HepG2 (cell line): ENCODE results near the gene CRYZL1. TPM values are rescaled to one million over a fixed set of nuclear protein-coding genes. Genes with fewer than 3 reads are reported as not detected.

Experiments
- ATF4 ChIP-seq, 2 experiments: fragments of 450-650 bp in 1 of 2; sonication (generic) in 1 of 2; formaldehyde crosslinking; IDR thresholded peaks; 2 replicates each; pipeline versions ENCODE4 v1.5.0 to v1.8.0; 2020 to 2022; ENCODE audit warnings: mild to moderate bottlenecking in 1 of 2, missing genetic modification reagents in 1 of 2
- CREM ChIP-seq, 2 experiments: sonication (generic) in 1 of 2; formaldehyde crosslinking in 1 of 2; IDR thresholded peaks; 2 replicates each; pipeline versions ENCODE4 v1.4.0 to v1.6.1; 2016 to 2020; ENCODE audit warnings: antibody characterized with exemption in 1 of 2, mild to moderate bottlenecking in 1 of 2, missing genetic modification reagents in 1 of 2
- ETV5 ChIP-seq: IDR thresholded peaks from 2 replicates; pipeline ENCODE4 v1.6.1; 2018; ENCODE audit warnings: missing biosample characterization, missing genetic modification reagents, inconsistent platforms, borderline replicate concordance
- HOXA3 ChIP-seq: sonication (generic); formaldehyde crosslinking; IDR thresholded peaks from 2 replicates; pipeline ENCODE4 v1.5.0; 2020; ENCODE audit warnings: missing genetic modification reagents
- NFYB ChIP-seq: sonication (generic); formaldehyde crosslinking; IDR thresholded peaks from 2 replicates; pipeline ENCODE4 v1.4.0; 2020; ENCODE audit warnings: missing genetic modification reagents
- RARA ChIP-seq: IDR thresholded peaks from 2 replicates; pipeline ENCODE4 v1.6.1; 2016; ENCODE audit warnings: missing genetic modification reagents, missing compliant biosample characterization
- SMAD9 ChIP-seq: sonication (generic); formaldehyde crosslinking; IDR thresholded peaks from 2 replicates; pipeline ENCODE4 v1.5.1; 2020; ENCODE audit warnings: mild to moderate bottlenecking, missing genetic modification reagents
- TMF1 ChIP-seq: sonication (generic); formaldehyde crosslinking; IDR thresholded peaks from 2 replicates; pipeline ENCODE4 v1.8.1; 2022; ENCODE audit warnings: low read depth, missing genetic modification reagents
- ZNF124 ChIP-seq: sonication (generic); formaldehyde crosslinking; IDR thresholded peaks from 2 replicates; pipeline ENCODE4 v1.4.0; 2020; ENCODE audit warnings: missing genetic modification reagents
- ZNF430 ChIP-seq: sonication (generic); formaldehyde crosslinking; IDR thresholded peaks from 2 replicates; pipeline ENCODE4 v1.9.0; 2021; ENCODE audit warnings: mild to moderate bottlenecking, missing genetic modification reagents
- ZNF552 ChIP-seq: sonication (generic); formaldehyde crosslinking; IDR thresholded peaks from 2 replicates; pipeline ENCODE4 v1.9.0; 2022; ENCODE audit warnings: missing genetic modification reagents, mild to moderate bottlenecking, borderline replicate concordance
- ZNF558 ChIP-seq: sonication (generic); formaldehyde crosslinking; IDR thresholded peaks from 2 replicates; pipeline ENCODE4 v1.9.0; 2022; ENCODE audit warnings: mild to moderate bottlenecking, missing genetic modification reagents, borderline replicate concordance
- ZNF563 ChIP-seq: sonication (generic); formaldehyde crosslinking; IDR thresholded peaks from 2 replicates; pipeline ENCODE4 v1.8.0; 2022; ENCODE audit warnings: mild to moderate bottlenecking, moderate library complexity, missing genetic modification reagents
- ZNF652 ChIP-seq: IDR thresholded peaks from 2 replicates; pipeline ENCODE4 v1.6.1; 2016; ENCODE audit warnings: low read depth, borderline replicate concordance
- ZNF766 ChIP-seq: sonication (generic); formaldehyde crosslinking; IDR thresholded peaks from 2 replicates; pipeline ENCODE4 v1.5.0; 2020; ENCODE audit warnings: missing genetic modification reagents, borderline replicate concordance
- ZNF784 ChIP-seq: sonication (generic); formaldehyde crosslinking; IDR thresholded peaks from 2 replicates; pipeline ENCODE4 v1.5.1; 2020; ENCODE audit warnings: missing genetic modification reagents, mild to moderate bottlenecking, borderline replicate concordance
- ZNF816 ChIP-seq: sonication (generic); formaldehyde crosslinking; IDR thresholded peaks from 2 replicates; pipeline ENCODE4 v1.8.0; 2022; ENCODE audit warnings: missing genetic modification reagents, mild to moderate bottlenecking, borderline replicate concordance
- polyA plus RNA-seq, 8 experiments: library from polyadenylated mRNA; depleted of rRNA in 3 of 8; stranded (reverse) in 7 of 8; unstranded in 1 of 8; fragments of >200 nt; fragmentation: Illumina TruSeq in 4 of 8; extraction: Trizol in 4 of 8; gene quantifications; 2 replicates each; pipeline versions ENCODE4 v1.2.1 to v1.2.3, GENCODE V29; 2011 to 2016; ENCODE audit warnings: low read depth in 4 of 8, missing spikeins in 1 of 8, mixed read lengths in 1 of 8; ENCODE audit not compliant: insufficient read depth in 1 of 8
- total RNA-seq, 5 experiments: library from RNA; depleted of rRNA; stranded (reverse); fragments of >200 nt; fragmentation: Illumina TruSeq; extraction: Trizol; gene quantifications; 2 replicates each; pipeline ENCODE4 v1.2.3, GENCODE V29; 2016; ENCODE audit warnings: low read depth in 1 of 5
- TF ChIP-seq, protein P1 (sequence below): sonication (generic); formaldehyde crosslinking; IDR thresholded peaks from 2 replicates; pipeline ENCODE4 v1.5.0; 2020; ENCODE audit warnings: mild to moderate bottlenecking, missing genetic modification reagents, moderate library complexity
- TF ChIP-seq, protein P2 (sequence below), 2 experiments: sonication (generic) in 1 of 2; formaldehyde crosslinking in 1 of 2; IDR thresholded peaks; 2 replicates each; pipeline versions ENCODE4 v1.6.1 to v1.9.0; 2014 to 2022; ENCODE audit warnings: antibody characterized with exemption in 1 of 2, borderline replicate concordance in 1 of 2, inconsistent platforms in 1 of 2, low read depth in 1 of 2, missing genetic modification reagents in 1 of 2

The CRYZL1 gene
- total and polyA plus RNA-seq, 2 of the 13 experiments (the other 11 are each of a cell fraction or from before 2014, with no cell fraction given): 20.3 to 27.7 TPM

DNA sequence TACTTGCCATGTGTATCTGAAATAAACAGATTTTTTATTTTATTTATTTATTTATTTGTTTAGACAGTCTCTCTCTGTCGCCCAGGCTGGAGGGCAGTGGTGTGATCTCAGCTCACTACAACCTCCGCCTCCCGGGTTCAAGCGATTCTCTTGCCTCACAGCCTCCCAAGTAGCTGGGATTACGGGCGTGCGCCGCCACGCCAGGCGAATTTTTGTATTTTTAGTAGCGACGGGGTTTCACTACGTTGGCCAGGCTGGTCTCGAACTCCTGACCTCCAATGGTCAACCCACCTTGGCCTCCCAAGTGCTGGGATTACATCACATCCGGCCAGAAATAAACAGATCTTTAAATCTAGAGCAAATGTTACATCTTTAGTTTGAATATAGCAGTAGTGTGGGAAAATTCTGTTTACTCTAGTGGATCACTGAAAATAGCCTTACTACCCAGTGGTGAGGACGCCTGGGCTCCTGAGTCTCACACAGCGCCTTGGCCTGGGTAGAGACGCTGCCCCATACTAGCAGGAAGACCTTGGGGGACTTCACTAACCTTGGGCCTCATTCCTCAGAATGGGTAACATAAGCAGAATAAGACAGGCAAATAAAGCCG, 100.3 kb downstream of the CRYZL1 start (continued):
- peak; percentile 28; the same call in 1 of the 2 replicates for TF ChIP-seq CREM (IDR thresholded peaks at IDR 0.05)
- TF ChIP-seq CREM (CRISPR knock-in tag; IDR thresholded peaks at IDR 0.05): no peak
- no peak for TF ChIP-seq ZNF816 (CRISPR knock-in tag)
- TF ChIP-seq, protein P1, sequence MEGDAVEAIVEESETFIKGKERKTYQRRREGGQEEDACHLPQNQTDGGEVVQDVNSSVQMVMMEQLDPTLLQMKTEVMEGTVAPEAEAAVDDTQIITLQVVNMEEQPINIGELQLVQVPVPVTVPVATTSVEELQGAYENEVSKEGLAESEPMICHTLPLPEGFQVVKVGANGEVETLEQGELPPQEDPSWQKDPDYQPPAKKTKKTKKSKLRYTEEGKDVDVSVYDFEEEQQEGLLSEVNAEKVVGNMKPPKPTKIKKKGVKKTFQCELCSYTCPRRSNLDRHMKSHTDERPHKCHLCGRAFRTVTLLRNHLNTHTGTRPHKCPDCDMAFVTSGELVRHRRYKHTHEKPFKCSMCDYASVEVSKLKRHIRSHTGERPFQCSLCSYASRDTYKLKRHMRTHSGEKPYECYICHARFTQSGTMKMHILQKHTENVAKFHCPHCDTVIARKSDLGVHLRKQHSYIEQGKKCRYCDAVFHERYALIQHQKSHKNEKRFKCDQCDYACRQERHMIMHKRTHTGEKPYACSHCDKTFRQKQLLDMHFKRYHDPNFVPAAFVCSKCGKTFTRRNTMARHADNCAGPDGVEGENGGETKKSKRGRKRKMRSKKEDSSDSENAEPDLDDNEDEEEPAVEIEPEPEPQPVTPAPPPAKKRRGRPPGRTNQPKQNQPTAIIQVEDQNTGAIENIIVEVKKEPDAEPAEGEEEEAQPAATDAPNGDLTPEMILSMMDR: no peak
- TF ChIP-seq ZNF652 (CRISPR knock-in tag): no peak
- no peak for TF ChIP-seq TMF1 (CRISPR knock-in tag)
- TF ChIP-seq ATF4 (CRISPR knock-in tag; IDR thresholded peaks at IDR 0.05): peak in 1 of 2 experiments; percentile 78; a peak in 2 of 4 replicates
- TF ChIP-seq RARA (CRISPR knock-in tag): peak; percentile 22; the same call in 1 of the 2 replicates
- TF ChIP-seq ZNF430: peak; percentile 5; the same call in 1 of the 2 replicates
- TF ChIP-seq HOXA3: peak; percentile 22; the same call in 1 of the 2 replicates
- TF ChIP-seq NFYB (CRISPR knock-in tag): no peak
- no peak for TF ChIP-seq ZNF563 (CRISPR knock-in tag)
- TF ChIP-seq ZNF552: no peak
- TF ChIP-seq, protein P2, sequence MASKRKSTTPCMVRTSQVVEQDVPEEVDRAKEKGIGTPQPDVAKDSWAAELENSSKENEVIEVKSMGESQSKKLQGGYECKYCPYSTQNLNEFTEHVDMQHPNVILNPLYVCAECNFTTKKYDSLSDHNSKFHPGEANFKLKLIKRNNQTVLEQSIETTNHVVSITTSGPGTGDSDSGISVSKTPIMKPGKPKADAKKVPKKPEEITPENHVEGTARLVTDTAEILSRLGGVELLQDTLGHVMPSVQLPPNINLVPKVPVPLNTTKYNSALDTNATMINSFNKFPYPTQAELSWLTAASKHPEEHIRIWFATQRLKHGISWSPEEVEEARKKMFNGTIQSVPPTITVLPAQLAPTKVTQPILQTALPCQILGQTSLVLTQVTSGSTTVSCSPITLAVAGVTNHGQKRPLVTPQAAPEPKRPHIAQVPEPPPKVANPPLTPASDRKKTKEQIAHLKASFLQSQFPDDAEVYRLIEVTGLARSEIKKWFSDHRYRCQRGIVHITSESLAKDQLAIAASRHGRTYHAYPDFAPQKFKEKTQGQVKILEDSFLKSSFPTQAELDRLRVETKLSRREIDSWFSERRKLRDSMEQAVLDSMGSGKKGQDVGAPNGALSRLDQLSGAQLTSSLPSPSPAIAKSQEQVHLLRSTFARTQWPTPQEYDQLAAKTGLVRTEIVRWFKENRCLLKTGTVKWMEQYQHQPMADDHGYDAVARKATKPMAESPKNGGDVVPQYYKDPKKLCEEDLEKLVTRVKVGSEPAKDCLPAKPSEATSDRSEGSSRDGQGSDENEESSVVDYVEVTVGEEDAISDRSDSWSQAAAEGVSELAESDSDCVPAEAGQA (IDR thresholded peaks at IDR 0.05; ENCODE audit: low read depth): no peak
- TF ChIP-seq, protein P2 (CRISPR knock-in tag; IDR thresholded peaks at IDR 0.05; ENCODE audit: borderline replicate concordance): no peak
- no peak for TF ChIP-seq ZNF124
- no peak for TF ChIP-seq ZNF784 (CRISPR knock-in tag)
- TF ChIP-seq SMAD9 (CRISPR knock-in tag): no peak
- peak; percentile 65; the same call in 1 of the 2 replicates for TF ChIP-seq ETV5 (CRISPR knock-in tag)
- TF ChIP-seq ZNF558 (CRISPR knock-in tag): no peak
- no peak for TF ChIP-seq ZNF766 (CRISPR knock-in tag)
